ENCODE results near the gene CNN3.

CNN3 gene

DNA sequence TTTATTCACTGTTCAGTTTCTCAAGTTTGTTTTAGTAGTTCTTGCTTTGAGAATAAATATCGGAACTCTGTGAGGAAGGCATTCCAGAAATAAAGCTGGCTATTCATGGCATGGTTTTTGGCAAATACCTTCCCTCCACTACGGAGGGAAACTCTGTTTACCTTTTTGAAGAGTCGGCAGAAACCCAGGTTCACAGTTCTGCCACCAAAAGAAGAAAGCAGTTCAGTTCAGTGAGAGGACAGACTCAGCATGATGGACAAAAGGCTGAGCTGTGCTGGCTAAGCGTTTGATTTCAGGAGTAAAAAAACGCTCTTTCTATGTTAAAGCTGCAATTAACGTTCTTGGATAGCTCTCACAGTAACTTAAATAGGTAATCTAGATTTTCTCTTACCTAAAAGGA, 42.4 kb downstream of the CNN3 start:
- DNase-seq = no peak

DNA sequence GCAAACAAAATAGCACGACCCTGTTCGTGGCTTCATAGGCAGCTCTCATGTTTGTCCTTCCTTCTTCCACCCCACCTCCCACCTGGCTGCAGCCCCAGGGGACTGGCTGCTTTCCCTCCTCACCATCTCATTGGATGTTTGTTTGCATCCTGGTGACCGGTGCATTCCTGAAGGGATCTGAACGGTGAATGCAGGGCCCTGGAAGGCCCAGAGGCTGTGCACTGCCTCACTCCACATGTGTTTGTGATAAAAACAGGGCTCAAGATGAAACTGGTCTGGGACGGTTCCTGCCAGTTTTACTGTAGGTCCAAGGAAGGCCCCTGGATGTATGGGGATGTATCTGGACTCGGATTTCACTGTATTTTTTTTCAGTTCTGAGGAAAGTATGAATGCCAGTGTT, 42.8 kb downstream of the CNN3 start:
- DNase-seq = no peak

DNA sequence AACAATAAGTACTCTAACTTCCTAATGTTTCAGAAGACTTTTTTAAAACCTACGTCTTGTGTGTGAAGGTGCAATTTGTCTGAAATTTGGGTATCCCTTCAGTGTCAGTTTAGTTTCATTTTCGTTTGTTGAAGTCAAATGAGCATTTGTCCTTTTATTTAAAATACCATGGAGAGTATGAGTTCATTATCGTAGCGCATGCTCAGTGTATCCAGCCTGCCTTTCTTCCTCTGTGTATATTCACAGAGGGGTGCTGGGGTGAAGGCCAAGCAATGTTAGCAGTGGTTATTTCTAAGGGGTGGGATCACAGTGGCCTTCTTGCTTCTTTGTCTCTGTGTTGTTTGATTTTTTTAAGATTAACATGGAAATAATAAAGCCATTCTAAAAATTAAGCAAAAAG, 43.2 kb downstream of the CNN3 start:
- DNase-seq = no peak

DNA sequence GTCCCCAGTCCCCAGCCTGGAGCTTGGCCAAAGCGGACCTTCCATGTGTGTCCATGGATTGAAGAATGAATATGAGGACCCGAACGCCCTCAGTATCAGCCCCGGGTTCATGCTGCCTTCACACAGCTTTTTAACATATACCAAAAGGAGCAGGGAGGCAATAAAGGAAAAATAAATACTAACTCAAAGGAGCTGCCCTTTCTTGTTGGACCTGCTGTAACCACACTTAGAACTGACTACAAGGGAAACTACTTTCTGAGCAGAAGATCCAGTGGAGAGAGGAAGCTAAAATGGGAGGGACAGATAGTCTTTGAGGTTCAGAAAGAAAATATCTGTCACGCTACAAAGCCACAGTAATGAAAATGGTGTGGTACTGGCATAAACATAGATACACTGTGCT, 48.6 kb downstream of the CNN3 start:
- DNase-seq = no peak

DNA sequence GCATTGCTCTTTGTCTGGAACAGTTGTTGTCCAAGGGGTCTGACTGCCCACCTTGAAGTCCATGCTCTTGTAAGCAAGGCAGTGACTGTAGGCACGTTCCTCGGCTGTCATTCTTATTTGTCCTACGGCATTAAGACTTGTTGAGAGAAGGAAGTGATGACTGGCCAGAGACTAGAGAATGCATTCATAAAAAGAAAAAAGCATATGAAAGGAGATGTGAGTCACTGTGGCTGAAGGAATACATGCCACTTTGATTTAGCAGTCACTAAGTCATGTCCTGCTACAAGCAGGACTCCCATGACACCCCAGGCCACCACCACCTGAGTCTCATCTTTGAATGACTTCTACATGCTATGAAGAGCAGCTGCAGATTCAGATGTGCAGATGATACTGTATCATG, 50.5 kb downstream of the CNN3 start:
- DNase-seq = no peak

DNA sequence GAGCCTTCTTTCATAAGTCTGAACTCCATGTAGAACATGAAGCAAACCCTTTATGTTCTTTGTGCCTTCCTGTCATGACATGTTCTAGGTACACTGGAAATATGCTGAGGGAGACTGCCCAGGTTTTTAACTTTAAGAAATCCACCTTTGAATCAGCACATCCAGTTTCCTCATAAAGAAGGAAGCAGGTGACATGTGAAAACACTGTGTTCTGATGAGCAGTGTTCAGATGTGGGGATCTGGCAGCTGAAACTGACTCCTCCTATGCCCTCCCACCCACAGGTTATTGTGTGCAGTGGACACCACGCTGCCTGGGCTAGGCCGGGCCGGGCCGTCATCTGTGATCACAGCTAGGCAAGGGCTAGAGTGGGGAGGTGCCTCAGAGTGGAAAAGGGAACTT, 51.1 kb downstream of the CNN3 start:
- no peak for DNase-seq

DNA sequence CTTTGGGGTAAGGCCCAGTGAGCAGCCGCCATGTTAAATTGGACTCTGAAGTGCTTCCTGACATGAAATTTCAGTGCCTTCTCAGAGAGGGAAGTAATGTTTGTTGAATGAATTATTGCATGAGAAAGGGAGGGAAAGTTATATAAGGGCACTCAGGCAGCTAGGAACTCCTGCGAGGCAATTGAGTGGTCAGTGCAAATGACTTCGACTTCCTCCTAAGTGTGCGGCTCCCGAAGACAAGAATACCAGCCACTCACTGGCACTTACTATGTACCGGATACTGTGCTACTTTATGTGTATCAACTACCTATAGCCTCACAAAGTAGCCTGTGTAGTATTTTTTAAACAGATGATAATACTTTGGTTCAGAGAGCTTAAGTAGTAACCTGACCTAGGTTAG, 52.5 kb downstream of the CNN3 start:
- DNase-seq = no peak

DNA sequence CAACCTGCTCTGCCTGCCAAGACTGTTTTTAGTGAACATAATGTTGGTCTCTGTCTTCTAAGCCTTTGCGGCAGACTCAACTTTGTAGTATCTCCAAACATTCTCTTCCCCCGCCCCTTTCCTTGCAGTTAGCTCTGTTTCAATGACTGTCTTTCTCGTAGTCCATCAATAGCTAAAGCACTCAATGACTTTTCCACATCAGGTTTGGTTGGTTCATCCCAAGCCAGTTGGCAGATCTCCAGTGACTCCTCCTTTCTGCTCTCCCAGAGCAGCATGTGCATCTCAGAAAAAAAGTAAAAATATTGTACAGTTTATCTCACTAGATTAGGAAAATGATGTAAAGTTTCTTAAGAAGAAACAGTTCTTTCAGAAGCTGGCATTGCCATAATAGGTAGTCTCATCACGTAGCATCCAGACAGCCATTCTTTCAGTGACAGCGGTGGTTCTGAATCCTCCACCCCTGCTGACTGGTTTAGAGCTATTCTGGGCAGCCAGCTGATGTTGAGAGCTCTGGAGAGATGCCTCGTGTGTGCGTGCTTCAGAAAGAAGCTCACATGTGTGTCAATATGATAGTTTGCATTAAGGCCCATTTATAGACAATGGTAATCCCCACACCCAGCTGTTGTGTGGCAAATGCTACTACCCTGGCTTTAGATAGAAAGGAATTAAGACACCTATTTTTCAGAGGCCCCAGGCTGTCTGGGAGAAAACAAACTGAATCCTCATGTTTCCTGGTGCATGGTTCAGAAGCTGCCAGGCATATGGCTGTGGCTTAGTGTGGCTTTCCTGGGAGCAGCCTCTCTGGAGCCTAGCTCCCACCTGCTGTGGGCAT, 53.2 kb downstream of the CNN3 start:
- DNase-seq = no peak

DNA sequence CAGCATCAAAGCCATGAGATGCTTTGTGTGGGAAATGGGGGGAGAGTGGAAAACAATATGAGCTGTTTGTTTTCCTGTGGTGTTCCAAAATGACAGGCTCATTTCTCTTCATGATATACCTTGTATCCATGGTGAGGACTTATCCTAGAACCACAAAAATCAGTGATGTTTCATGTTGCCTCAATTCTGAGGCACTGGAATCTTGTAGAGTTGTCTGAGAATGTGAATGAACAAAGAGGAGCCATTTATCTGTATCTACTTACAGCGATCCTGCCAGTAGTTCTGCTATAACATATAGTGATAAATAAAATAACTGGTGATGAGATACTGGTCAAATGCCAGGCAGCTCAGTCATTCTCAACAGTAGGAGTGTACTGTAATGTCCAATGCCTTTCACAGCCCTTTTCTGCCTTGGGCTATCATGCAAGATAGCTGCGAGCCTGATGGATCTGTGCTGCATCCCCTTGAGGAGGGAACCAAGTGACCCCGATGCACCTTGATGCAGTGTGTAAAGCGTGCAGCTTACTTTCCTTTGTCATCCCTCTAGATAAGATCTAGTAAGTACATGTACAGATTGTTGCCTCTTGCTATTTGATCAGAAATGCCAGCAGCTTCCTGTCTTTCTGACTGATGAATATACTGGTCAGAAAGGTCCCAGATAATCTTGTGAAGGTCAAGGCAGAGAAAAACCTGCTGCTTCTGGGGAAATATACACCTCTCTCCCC, 54.0 kb downstream of the CNN3 start:
- no peak for DNase-seq

DNA sequence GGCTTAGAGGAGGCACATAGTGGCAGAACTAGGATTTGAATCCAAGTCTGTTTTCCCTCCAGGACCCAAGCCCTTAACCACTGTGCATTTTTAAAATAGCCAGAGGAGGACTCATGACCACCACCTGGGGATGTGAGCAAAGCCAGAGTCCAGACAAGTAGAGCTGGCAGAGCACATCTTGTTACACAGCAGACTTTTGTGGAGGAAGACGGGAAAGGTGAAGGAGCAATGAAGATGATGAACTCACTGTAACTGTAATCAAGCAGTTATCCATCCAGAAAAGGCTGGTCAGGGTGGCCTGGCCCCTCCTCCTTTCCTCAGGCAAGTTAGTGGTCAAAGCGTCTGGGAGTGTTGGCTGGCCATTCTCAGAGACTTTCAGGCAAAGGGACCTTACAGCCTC, 55.9 kb downstream of the CNN3 start:
- DNase-seq = no peak

DNA sequence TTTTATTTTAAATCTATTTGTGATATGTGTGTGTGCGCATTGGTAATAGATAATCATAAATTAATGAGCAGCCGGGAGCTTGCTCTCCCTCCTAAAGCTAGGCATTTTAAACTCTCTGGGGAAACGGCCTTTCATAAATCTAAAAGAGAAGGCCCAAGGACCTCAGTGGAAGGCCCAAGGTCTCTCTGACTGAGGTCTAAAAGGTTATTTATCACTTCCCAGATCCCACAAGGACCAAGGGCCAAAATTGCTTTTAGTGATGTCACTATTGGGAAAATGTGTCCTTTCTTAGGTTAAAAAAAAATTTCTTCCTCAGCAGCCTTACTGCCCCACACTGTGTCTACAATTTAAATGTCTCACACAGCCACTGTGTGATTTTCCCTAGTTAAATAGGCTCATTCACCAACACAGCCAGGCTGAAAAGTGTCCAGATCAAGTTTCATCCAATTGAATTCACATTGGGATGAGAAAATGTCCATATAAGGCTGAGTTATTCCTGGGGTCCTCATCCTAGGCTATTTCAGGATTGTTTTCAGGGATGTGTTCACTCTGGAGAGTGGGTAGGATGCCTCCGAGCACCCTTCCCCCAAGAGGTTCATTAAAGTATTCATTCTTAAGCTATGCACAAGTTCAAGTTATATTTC, 60.6 kb downstream of the CNN3 start:
- DNase-seq = no peak

DNA sequence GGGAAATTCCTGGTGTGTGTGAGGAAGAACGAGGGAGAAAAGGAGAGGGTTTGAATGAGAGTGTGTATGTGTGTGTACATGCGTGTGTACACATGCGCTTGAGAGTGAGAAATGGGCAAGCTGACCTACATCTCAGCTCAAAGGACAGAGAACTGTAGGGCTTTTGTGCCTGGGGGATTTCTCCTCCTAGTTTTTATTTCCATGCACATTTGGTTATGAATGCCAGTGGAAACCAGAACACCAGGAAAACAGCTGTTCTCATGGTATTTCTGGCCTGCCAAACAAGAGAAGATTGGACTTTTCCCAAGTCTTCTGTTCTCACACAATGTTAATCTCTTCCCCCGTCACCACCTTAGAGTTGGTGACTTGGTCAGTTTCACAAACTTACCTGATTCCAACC, 61.5 kb downstream of the CNN3 start:
- no peak for DNase-seq

DNA sequence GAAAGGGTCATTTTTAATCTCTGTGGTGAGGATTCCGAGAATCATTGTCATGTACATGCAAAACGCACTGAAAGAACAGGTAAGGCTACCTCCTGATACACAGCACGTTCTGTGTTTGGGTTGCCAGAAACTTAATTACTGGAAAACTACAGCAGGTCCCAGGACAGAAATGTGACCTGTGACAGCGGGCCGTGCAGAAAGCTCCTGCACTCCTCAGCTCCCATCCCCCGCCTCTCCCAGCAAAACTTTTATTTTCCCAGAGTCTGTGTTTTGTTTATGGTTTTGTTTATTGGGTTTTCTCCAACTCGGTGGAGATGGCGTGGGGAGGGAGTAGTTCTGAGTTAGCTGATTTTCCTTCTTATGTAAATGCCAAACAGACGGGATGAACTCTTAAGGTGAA, 62.1 kb downstream of the CNN3 start:
- DNase-seq = no peak

DNA sequence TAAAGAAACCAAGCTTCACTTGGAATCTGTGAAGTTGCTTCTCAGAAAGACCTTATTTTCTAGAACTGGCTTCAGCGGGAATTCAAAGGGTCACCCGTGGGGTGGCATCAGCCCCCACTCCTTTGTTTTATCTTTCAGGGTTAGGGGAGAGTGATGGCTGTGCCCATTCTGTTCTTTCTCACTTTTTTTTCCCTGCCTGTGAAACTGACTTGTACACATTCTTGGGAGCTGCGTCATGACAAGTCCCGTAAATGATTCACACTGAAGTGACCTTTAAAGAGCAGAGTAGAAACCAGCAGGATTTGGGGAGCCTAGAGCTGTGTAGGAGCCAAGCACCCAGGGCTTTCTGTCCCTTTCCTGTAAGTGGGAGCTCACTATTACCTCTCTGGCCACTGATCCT, 63.0 kb downstream of the CNN3 start:
- no peak for DNase-seq

DNA sequence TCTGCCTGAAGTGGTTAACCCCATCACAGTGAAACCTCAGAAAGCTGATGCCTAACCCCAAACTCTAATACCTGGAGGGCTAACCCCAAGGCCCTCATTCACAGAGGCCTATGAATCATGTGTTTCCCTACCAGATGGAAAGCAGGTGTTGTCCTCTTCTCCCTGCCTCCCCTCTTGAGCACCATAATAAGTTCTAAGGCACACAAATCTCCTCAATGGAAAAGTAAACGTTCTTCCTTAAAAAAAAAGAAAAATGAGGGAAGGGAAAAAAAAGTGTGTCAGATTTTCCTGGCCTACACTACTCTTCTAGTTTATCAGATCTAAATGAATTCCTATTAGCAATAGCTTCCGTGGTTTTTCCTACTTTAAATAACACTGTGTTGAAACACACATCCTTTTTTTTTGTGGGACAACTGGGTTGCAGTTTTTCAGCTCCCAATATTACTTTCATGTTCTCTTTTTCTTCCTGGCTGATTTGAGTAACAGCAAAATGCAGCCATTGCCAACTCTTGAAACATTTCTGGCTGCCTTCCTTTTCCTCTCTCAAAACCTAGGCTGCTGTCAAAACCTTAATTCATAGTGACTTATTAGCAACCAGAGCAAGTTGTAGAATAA, 63.5 kb downstream of the CNN3 start:
- no peak for DNase-seq

DNA sequence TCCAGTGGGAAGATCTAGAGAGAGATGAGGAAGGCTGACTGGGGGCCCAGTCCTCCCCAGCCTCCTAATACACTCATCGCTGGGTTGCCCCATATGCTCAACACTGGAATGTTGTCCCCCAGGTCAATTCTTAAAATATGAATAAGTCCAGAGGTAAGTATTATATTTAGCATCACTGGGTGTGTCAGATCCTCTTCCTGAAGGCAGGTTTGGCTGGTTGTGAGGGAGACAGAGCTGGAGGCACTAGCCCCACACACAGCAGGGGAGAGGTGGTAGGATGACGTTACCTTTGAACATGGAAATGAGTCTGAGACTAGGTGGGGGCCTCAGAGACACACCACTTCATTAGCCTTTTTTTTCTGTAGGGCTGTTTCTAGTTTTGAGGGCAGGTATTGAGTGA, 64.2 kb downstream of the CNN3 start:
- no peak for DNase-seq

DNA sequence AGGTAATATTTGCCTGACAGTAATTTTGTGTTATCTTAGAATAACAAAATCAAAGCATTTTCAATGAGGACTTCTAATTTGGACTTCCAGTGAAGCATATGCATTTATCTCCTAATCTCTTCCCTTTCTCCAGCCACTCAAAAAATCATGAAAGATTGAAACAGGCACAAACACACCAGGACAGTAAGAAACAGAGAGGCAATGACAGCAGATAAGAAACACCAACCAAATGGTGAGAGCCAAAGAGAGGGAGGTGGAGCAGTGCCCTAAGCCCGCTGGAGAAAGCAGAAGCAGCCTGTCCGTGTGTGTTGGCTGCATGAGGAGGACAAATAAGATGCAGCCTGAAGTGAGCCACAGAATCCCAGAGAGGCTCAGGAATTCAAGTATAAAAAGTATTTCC, 67.7 kb downstream of the CNN3 start:
- no peak for DNase-seq

DNA sequence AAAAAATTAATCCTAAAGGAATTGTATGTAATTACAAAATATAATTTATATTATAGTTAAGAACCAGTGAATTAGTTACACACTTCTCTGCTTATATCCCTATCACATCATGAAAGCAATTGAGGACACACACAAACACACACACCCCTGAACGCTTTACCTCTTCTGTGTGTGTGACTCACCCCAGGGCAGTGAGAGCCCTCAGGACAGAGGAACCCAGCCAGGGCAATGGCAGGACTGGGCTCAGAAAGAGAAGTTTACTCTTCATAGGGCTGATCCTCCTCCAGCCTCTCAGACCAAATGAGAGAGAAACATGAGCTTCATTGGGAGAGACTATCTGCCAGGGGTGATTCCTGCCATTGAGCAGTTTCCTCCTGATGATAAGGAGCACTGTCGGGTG, 68.6 kb downstream of the CNN3 start:
- DNase-seq = no peak

DNA sequence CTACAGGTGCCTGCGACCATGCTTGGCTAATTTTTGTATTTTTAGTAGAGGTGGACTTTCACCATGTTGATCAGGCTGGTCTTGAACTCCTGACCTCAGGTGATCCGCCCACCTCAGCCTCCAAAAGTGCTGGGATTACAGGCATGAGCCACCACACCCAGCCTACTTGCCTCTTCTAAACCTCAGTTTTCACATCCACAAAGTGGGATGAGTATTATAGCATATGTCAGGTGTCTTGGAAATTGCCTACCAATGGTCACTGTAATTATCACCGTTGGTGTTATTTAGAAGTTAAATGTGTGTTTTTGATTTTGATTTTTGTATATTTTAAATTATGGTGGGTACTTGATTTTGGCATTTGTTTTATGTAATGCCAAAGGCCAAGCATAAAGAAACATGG, 70.0 kb downstream of the CNN3 start:
- DNase-seq = no peak

DNA sequence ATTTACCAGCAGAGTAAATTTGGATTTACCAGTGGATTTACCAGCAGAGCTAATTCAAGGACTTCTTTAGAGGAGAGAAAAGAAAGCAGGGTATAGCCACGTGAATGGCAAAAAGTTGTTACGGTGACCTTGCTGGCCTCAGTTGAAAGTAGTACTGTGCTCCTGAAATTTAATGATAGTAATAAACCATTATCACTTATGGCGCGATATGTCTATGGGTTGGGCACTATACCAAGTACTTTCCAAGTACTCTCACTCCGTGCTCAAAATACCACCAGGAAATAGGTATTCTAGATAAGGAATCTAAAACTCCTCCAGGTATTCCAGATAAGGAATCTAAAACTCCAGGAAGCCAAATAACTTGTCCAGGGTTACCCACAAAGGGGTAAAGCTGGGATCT, 70.9 kb downstream of the CNN3 start:
- no peak for DNase-seq

DNA sequence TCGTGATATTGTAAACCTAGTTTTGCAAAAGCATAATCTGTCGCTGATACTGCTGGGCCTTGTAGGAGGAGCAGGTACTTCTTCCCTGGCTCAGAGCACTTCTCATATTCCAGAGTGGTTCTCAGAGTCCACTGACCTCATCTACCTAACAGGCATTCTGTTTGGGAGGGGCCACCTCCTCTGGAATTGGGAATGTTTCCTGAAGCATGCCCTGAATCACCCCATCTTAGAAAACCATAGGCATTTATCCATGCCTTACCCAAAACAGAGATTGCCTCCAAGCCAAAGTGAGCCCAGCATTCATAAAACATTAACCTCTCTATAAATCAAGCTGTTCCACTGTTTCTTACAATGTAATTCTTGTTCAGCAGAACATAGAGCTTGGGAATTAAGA, 71.6 kb downstream of the CNN3 start:
- DNase-seq = no peak

DNA sequence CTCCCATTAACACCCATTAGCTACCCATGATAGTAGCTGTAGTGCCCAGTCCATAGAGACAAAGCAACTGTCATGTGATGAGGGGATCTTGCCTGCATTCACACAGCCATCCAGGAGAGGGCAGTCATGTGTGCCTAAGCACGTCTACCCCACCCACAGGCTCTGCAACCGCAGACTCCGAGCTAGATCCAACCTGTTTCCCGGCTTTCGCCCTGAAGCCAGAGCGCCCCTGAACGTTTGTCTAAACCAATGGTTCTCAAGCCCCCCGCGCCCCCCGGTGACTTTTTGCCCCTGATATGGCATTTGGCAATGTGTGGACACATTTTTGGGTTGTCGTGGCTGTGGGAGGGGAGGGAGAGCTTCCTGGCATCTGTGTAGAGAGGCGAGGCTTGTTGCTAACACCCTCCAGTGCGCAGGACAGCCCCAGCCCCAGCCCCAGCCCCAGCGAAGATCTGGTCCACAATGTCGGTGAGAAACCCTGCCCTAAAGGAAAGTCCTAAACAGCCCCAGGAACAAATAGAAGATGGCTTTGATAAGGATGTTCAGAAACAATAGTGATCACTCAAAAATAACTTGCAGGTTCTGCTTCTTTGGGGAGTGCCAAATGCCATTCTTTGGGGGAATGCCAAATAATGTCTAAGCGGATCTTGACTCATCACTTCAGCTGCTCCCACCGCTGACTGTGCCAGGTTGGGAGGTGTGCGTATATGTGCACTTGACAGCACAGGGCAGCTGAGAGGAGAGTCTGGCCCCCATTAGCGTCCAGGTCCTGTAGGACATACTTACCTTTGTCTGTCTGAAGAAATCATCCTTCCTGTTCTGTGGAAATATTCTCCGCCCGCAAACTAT, 72.2 kb downstream of the CNN3 start:
- DNase-seq = peak; percentile 68

DNA sequence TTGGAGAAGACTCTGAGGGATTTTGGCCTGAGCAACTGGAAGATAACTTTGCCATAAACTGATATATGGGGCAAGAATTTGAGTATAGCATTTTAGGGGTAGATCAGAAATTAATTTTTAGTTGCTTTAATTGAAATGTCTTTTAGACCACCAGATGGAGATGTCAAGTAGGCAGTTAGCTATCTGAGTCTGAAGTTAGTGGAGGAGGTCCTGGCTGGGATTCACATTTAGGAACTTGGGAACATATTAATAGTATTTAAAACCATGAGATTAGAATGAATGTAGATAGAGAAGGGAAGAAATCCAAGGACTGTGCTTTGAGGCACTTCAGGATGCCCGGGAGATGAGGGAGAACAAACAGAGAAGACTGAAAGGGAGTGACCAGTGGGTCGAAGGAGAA, 74.1 kb downstream of the CNN3 start:
- DNase-seq = no peak

All from stimulated activated CD4-positive, alpha-beta T cell treated with anti-CD3 and anti-CD28 coated beads, Interleukin-4, amount 100 ng/mL, for 1 hour (primary cell).